Activated CD8-positive, alpha-beta memory T cell treated with anti-CD3 and anti-CD28 coated beads, Interleukin-2, amount 50 U/mL, for 24 hours (primary cell): Measurements from ENCODE around the gene CCL3.
"Not testable (repeated sequence)": the region's sequence is repeated elsewhere in the genome, so short reads cannot be mapped to it uniquely, and the experiment has no call there.

ENCODE experiments used
- DNase-seq: peaks from one replicate; pipeline ENCODE4 v3.0.0-alpha.2; 2020; ENCODE audit errors: extremely low read depth

CCL3 gene

DNA sequence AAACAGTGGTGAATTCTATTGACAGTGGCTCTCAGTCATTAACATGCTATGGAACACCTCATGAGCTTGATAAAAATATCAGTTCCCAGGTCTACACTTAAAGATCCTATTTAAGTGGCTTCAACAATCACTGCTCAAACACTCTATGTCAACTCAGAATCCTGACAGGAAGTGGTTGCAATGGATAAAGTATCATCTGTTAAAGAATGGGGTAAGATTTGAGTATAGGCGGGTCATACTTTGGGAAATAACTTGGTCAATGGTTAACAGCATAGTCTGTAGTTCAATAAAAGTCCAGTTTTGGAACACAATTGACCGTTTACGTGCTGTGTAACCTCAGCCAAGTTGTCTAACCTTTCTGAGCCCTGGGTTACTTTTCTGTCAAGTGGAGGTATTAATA, 2.5 kb downstream of the CCL3 start:
- DNase-seq: not testable (repeated sequence)

DNA sequence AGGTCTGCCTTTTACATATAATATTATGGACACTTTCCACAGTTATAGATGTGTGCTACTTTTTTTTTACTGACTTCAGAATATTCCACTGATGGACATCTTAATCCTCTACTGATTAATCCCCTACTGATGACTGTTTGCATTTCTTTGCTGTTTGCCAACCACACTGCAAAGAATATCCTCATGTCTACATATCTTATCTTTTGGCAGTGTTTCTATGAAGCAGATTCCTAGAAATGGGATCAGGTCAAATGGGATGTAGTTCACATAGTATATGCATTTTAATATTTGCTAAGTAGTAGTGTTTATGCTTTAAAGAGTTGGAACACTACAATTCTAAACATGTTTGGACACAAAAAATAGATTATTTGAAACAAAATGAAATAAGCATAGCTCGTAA, 3.2 kb downstream of the CCL3 start:
- no peak for DNase-seq

DNA sequence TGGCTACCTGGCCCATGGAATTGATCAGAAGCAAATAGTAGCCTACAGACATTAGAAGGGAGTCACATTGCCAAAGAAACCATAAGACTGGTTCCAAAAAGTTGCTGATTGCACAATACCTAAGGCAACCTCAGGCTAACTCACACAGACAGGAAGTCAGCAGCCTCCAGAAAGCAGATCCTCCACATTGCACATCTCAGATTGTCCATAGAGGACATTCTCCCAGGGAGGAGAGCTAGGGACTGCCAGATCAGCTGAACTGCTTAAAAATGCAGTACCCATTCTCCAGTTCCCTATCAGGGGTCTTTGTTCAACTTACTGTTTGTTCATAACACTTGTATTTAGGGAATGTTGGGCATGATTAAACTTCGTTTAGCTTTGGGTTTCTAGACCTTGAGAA, 4.2 kb downstream of the CCL3 start:
- DNase-seq: no peak

DNA sequence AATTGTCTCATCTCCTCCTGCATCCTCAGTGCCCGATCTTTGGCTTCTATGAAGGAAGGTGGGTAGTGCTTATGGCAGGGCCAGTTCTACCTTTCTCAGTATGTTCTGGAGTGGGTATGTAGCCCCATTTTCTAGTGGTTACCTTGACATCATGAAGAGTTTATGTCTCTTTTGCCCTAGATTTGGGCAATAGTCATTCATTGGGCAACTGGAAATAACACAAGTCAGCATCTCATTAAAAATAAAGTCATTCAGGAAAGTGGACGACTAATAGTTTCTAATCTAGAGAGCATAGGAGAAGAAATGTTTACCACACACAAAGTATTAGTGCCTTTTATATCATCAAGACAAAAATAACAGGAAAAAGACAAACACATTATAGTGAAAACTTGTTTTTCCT, 6.3 kb downstream of the CCL3 start:
- DNase-seq: not testable (repeated sequence)

DNA sequence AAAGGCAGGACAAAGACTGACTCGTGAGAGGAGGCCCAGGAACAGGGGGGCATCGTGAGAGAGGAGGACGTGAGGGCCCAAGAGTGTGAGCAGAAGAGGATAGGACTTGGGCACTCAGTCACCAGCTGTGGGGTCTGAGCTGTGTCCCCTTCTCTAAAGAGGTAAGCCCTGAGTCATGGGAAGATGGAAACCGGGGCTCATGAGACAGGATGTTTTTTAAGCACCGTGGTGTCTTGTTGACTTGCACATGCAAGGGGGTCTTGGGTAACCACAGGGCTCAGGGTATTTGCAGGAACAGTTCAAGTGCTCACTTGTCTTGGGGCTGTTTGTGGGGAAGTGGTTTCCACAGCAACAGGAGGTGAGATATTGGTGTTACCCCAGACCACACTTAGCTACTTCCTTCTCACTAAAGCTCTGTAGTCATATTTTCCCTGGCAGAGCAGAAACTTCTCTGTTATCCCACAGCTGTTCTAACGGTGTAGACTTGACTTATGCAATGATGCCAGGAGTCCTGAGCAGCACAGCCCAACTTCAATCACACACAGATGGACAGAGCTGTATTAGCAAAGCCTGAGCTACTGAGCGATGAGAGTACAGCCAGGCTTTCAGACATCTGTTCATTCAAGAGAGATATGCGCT, 7.3 kb downstream of the CCL3 start:
- not testable (repeated sequence) for DNase-seq

DNA sequence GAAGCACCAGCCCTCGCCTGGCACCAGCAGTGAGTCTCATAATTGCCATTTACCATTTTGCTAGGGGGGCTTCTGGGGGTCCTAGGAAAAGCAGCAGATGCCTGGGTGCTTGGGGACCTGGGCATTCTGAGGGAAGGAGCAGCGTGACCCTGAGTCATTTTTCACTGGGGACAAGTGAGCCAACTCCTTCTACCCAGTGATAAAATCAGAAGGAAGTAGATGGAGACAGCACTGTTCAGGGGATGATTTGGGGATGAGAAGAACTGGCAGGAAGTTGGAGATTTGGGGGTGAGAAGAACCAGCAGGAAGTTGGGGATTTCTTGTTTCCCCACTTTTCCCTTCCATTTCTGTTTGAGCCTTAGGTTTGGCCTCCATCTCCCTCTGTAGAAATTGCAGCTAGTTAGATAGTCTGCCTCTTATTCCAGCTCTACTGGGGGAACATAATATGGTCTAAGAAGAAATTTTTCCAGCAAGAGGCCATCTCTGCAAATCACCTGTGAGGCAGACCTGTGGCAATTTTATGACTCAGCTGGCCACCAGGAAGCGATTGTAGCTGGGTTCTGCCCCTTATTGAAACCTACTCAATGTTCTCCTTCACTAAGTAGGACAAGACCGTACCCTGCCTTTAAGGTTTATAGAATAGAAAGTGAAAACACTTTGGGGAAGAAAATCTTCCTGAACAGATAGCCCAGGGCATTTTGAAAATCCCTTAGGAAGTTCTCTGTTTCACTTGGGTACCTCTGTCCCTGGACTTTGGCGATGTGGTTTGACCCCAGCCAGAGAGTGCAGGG, 8.1 kb downstream of the CCL3 start:
- not testable (repeated sequence) for DNase-seq

DNA sequence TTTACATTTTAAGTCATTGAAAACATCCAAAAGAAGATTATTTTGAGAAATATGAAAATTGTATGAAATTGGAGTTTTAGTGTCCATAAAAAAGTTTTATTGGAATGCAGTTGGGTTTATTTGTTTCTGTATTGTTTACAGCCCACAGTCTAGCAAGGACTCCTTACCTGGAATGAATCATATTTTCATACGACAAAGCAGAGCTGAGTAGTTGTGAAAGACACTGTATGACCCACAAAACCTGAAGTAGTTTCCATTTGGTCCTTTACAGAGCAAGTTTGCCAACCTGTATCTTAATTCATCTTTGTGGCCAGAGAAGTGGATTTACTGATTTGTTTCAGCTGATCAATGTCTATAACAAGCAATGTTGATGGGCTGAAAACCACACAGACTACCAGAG, 15.6 kb downstream of the CCL3 start:
- DNase-seq: no peak

DNA sequence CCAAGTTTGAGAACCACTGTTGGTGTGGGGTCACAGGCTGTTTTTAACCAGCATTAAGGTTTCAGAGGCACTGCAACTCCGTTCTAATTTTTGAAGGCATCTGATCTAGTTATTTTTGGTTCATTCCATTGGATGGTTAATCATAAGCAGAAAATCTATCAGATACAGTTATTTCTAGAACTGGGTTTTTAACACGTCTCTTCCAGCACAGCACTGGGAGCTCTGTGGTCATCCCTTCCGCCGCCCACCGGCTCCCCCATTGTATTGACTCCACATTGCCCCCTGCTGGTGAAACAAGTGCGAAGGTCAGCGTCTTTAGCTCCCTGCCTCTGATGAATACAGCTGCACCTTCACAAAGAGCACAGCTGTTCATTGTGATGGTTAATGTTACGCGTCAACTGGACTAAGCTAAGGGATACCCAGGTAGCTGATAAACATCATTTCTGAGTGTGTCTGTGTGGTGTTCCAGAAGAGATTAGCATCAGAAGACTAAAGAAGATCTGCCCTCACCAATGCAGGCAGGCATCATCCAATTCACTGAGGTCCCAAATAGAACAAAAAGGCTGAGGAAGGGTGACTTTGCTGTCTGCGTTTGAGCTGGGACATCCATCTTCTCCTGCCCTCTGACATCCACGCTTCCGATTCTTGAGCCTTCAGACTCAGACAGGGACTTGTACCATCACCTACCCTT, 17.4 kb downstream of the CCL3 start:
- peak; percentile 53 for DNase-seq

DNA sequence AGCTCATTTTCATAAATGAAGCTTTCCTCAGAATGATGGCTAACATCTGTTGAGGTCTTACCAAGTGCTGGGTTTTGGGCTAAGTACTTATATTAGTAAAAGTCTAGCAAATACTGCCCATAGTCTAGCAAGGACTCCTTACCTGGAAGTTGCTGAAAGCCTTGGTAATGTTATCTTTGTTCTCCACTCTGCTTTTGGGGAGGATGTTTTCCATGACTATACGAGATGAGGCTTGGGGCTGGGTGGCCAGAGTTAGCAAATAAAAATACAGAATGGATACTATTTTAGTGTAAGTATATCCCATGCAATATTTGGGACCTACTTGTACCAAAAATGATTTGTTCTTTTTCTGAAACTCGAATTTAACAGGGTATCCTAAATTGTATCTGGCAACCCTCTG, 18.2 kb downstream of the CCL3 start:
- no peak for DNase-seq

DNA sequence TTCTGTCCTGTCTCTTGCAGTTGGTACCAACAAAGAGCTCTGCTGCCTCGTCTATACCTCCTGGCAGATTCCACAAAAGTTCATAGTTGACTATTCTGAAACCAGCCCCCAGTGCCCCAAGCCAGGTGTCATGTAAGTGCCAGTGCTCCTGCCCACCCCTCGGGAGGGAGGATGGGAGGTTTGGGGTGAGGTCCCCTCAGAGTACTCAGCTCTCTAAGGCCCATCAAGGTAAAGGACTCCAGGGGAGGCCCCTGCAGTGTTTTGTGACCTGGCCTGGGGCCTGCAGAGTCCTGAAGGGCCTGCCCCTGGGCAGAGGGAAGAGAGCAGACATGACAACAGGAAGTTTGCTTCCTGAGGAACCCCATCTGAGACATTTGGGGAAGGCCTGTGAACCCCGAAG, 19.5 kb downstream of the CCL3 start:
- no peak for DNase-seq

DNA sequence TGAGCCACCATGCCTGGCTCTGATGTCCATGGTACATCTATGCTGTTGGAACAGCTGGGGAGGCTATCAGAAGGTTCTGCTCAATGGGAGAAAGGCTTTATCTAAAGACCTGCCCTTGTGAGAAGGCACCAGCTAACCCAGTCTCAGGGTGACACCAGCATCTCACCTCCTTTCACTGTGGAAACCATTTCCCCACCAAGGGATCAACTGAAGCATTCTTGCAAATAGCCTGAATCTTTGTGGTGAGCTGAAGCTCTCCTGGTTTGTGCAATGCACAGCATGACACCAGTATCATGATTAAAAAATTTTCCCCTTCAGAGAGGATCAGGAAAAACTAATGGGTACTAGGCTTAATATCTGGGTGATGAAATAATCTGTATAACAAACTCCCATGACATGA, 20.8 kb downstream of the CCL3 start:
- no peak for DNase-seq

DNA sequence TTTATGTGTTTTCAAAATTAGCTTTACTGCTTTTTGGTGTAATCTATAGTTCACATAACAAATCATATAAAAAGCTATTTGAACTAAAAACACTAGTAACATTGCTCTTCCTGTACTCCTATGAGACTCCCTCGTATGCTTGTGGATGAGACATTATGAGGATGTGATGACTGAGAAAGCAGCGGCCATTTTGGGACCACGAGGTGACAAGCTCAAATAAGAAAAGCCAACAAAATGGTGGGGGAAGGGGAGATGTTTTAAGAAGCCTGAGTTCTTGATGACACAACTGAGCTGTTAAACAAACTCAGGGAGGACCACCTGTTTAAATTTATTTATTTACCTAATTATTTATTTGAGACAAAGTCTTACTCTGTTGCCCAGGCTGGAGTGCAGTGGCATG, 21.4 kb downstream of the CCL3 start:
- DNase-seq: no peak

DNA sequence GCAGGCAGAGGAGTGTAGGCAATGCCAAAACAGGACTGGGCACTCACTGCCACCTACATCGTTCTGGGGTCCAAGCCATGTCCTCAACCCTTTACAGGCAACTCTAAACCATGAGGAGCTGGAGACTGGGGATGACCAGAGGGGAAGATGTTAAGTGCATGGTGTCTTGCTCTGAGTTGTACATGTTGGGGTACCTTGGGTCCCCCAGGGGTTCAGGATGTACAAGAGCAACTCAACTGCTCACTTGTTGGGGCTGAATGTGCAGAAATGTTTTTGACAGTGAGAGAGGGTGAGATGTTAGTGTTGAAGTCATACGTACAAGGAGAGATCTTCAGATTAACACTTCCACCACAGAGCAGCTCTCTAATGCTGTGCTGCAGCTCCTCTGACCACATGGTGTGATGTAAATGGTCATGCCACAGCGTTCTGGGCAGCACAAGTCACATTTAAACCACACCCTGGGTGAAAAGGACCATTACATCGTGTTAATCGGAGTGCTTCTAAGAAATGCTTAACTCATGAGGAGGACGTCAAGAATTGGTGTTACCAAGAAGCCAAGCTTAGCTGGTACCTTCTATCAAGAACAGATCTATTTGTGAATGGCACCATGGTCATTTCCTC, 23.5 kb downstream of the CCL3 start:
- DNase-seq: no peak

DNA sequence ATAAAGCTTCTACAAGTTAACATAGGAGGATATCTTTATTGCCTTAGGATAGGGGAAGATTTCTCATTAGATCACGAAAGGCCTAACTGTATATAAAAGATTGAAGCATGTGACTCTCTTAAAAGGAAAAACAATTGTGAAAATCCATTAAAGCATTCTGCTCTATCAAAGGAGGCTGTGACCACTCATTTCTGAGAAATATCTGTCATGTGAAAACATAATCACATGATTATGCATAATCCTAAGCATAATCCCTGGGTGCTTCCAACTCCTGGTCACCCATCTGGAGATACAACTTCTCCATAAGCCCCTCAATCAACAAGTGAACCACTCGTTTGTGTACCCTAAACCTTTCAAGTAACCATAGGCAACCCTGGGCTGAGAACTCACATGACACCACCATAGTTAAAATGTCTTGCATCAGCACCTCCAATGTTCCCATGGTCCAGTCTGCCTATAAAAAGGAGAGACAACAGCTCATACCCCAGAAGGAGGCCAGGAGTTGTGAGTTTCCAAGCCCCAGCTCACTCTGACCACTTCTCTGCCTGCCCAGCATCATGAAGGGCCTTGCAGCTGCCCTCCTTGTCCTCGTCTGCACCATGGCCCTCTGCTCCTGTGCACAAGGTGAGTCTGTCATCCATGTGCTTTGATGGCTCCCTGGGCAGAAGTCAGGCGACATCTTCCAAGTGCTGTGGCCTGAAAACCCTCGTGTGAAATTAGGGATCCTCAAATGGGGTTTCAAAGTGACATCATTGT, 26.0 kb downstream of the CCL3 start, which contains the start of gene CCL18:
Gene CCL18 (plus strand): TSS at position 487 of the 756 bp plus-strand sequence. CDS start 71 bp downstream, at position 558.
- no peak for DNase-seq

DNA sequence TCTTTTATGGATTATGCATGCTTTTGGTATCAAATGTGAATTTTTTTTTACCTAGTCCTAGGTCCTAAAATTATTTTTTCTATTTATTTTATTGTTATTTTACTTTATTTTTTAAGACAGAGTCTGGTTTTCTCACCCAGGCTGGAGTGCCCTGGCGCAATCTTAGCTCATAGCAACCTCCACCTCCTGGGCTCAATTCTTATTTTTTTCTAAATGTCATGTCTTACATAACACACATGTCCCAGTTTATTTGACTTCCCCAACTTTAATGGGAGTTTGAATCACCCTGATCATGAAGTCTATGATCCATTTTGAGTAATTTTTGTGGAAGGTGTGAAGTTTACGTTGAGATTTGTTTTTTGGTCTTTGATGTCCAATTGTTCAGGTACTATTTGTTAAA, 29.1 kb downstream of the CCL3 start:
- DNase-seq: no peak

DNA sequence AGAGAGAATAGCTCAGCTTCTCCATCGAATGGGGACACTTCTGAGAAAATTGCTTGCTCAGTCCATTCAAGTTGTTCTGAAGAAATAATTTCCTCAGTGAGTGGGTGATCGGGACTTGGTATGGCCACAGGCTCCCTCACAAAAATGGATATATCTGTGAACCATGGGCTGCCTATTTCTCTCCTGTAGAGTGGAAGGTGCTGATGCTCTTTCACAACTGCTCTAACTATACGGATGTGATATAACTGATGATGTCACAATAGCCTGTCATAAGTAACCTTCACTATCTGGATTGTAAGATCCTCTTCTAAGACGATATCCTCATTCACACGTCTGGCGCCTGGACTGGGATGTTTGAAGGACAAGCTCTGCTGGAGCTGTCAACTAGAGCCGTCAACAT, 30.5 kb downstream of the CCL3 start:
- DNase-seq: no peak

DNA sequence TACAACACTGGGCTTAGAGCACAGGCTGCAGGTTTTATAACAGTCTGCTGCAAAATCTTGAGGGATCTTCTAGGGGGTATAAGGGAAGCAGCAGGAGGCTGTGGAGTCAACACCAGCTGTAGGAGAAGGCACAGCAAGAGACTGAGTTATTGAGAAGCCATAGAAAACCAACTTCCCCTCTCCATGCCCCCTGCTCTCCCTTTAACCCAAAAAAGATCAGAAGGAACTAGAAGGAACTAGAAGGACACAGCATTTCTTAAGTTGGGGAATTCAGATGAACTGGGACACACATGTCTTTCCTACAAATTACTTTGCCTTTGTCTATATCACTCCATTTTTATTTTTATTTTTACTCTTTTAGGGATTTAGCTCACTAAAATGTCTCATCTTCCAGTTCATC, 32.0 kb downstream of the CCL3 start:
- DNase-seq: no peak

DNA sequence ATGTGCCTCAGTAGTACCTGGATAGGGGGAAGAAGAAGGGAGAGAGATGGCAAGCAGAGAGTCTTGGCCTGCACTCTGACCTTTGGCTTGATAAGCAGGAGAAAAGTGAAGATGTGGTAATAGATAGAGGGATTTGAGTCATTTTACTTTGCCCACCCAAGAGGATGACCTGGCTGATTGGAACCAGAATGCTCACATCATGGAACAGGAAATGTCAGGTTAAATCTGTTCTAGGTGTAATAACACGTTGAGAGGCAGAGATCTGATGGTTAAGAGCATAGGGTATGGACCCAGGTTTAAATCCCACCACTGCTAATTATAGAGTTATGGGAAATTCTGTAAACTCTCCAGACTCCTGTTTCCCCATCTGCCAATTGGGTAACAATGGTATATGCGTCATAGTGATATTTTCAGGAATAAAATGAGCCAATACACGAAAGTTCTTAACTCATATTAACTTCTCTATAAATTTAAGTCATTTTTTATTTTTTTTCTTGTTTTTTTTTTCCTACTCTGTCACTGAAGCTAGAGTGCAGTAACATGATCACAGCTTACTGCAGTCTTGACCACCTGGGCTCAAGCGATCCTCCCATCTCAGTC, 33.9 kb downstream of the CCL3 start:
- DNase-seq: no peak

DNA sequence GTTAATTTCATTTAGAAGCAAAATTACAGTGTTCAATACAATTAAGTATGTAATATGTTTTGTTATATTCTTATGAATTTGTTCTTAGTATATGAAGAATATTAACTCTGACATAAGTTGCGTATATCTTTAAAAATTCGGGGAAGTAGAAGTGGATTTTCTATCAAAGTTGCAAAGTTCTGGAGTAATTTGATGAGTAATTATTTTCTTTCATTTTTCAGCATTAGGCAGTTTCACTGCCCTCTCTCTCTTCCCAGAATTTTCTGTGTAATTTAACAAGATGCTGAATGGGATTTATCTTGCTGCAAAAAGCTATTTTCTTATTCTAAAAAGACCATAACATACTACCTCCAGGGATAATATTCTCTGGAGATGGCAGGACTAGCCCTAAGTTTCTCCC, 34.8 kb downstream of the CCL3 start:
- DNase-seq: no peak

DNA sequence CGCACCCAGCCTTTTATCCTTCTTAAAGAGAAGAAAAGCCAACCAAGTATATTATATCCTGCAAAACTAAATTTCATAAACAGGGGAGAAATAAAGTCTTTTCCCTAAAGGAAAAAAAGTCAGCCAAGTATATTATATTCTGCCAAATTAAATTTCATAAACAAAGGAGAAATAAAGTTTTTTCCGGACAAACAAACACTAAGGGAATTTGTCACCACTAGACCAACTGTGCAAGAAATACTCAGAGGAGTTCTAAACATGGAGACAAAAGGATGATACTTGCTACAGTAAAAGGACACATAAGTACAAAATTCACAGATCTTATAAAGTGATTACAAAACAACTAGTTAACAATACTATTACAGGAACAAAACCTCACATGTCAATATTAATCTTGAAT, 40.3 kb downstream of the CCL3 start:
- DNase-seq: no peak

DNA sequence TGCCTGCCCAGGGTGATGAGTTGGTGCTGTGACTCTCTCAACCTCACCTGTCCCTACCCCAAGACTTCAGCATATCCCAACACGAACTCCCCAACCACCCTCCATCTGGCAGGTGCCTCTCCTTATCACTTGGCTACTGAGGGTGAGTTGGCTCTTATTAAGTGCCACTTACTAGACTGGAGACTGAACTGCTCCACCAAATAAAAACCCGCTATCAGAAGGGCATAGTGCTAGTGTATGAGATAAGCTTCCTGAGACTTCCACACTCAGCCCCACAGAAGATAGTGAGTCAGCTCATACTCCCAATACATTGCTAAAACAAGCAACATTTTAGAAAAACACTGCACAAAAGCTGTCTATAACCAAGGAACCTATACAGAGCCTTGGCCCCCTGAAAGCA, 41.9 kb downstream of the CCL3 start:
- no peak for DNase-seq
